ENCODE results near the gene RBM23. TPM values are rescaled to one million over a fixed set of nuclear protein-coding genes. Genes with fewer than 3 reads are reported as not detected.
"Not testable (repeated sequence)": the region's sequence is repeated elsewhere in the genome, so short reads cannot be mapped to it uniquely, and the experiment has no call there.

The RBM23 gene
- total RNA-seq, 4 donors from 2014 or later: 64.5 to 104 (median 93.0) TPM

DNA sequence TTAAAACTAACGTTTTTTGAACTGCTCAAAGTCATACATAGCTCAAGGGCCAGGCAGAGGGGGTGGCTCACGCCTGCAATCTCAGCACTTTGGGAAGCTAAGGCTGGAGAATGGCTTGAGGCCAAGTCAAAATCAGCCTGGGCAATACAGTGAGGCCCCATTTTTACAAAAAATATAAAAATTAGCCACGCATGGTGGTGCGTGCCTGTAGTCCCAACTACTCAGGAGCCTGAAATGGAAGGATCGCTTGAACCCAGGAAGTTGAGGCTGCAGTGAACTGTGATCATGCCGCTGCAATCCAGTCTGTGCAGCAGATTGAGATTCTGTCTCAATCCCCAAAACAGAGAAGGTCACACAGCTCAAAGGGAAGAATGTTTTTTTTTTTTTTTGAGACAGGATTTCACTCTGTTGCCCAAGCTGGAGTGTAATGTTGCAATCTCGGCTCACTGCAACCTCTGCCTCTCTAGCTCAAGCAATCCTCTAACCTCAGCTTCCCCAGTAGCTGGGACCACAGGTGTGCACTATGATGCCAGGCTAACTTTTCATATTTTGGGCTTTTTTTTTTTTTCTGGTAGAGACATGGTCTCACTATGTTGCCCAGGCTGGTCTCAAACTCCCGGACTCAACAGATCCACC lies 2.9 kb downstream of the RBM23 start:
- Histone ChIP-seq H3K4me3 (no peak overlapping the region), H3K9me3 (no peaks in the 10 kb centered on the region), H3K27ac (no peak overlapping the region), H3K27me3 (no peaks in the 10 kb centered on the region), H3K4me1 (peaks cover 35% of the 10 kb centered on the region), H3K36me3 (peaks cover 14% of the 10 kb centered on the region)
- TF ChIP-seq POLR2A (IDR thresholded peaks at IDR 0.05): no peak
- TF ChIP-seq POLR2AphosphoS5 (IDR thresholded peaks at IDR 0.05): peak in 1 of 3 donors; percentile 40
- no peak for TF ChIP-seq EP300 (IDR thresholded peaks at IDR 0.05)
- no peak for DNase-seq (ENCODE audit: low spot score in 2 of 2)
- WGBS: 83% methylated on average over 8 of the region's 8 CpGs

DNA sequence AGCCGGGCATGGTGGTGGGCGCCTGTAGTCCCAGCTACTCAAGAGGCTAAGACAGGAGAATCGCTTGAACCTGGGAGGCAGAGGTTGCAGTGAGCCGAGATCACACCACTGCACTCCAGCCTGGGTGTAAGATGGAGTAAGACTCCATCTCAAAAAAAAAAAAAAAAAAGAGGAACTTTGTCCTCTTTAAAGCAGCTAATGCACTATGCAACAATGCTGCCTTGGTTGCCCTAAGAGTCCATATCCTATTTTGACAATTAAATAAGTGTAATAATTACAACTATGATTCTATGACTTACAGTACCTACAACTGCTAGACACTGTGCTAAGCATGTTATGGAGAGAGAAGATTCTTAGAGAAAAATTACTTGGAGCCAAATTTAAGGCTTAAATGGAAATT lies 4.1 kb downstream of the RBM23 start:
- 97% methylated on average over 4 of the region's 4 CpGs for WGBS
- DNase-seq (ENCODE audit: low spot score in 2 of 2); H3K4me3 ChIP-seq; H3K27me3 ChIP-seq; H3K9me3 ChIP-seq; H3K27ac ChIP-seq: not testable (repeated sequence)
- Histone ChIP-seq H3K4me1 (peaks cover 31% of the 10 kb centered on the region), H3K36me3 (peaks cover 13% of the 10 kb centered on the region)

DNA sequence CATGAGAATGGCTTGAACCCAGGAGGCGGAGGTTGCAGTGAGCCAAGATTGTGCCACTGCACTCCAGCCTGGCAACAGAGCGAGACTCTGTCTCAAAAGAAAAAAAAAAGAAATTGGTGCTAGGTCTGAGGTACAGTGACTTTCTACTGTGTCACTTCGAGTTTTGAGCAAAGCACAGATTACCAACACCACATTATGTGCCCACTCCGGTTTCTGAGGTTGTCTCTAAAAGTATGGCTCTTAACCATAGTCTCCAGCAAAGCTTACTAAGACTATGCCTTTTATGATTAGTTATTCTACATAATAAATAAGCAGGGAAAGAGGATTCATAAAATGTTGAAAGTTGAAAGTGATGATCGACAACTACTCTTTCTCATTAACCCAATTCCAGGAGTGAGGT lies 8.0 kb downstream of the RBM23 start:
- H3K36me3 ChIP-seq: peaks cover 51% of the 10 kb centered on the region
- H3K9me3 ChIP-seq: no peaks in the 10 kb centered on the region
- DNase-seq (ENCODE audit: low spot score in 2 of 2): no peak
- H3K27me3 ChIP-seq: no peaks in the 10 kb centered on the region
- H3K4me3 ChIP-seq: no peak overlapping the region
- no peak overlapping the region for H3K27ac ChIP-seq
- peaks cover 5% of the 10 kb centered on the region for H3K4me1 ChIP-seq
- TF ChIP-seq, protein P1, sequence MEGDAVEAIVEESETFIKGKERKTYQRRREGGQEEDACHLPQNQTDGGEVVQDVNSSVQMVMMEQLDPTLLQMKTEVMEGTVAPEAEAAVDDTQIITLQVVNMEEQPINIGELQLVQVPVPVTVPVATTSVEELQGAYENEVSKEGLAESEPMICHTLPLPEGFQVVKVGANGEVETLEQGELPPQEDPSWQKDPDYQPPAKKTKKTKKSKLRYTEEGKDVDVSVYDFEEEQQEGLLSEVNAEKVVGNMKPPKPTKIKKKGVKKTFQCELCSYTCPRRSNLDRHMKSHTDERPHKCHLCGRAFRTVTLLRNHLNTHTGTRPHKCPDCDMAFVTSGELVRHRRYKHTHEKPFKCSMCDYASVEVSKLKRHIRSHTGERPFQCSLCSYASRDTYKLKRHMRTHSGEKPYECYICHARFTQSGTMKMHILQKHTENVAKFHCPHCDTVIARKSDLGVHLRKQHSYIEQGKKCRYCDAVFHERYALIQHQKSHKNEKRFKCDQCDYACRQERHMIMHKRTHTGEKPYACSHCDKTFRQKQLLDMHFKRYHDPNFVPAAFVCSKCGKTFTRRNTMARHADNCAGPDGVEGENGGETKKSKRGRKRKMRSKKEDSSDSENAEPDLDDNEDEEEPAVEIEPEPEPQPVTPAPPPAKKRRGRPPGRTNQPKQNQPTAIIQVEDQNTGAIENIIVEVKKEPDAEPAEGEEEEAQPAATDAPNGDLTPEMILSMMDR (IDR thresholded peaks at IDR 0.05): no peak
- TF ChIP-seq POLR2AphosphoS5 (IDR thresholded peaks at IDR 0.05) (no peak), EP300 (IDR thresholded peaks at IDR 0.05) (no peak), POLR2A (IDR thresholded peaks at IDR 0.05) (no peak)
- WGBS: 91% methylated on average over 5 of the region's 5 CpGs

DNA sequence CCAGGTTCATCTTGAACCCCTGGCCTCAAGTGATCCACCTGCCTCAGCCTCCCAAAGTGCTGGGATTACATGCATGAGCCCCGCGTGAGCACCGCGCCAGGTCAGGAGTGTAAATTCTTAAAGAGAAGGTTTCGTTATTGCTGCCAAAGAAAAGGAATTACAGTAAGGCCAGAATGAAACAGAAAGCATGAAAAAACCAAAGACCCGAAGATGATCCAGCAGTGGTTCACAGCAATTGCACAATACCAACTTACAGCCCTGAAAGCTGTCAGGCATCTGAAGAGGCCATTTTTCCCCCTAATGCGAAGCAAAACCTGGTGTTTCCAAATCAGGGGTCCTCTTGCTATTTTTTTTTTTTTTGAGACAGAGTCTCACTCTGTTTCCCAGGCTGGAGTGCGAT lies 10.3 kb downstream of the RBM23 start:
- 87% methylated on average over 8 of the region's 8 CpGs for WGBS
- peaks cover 5% of the 10 kb centered on the region for H3K4me1 ChIP-seq
- TF ChIP-seq EP300 (IDR thresholded peaks at IDR 0.05): no peak
- TF ChIP-seq, protein P1 (IDR thresholded peaks at IDR 0.05): no peak
- no peak for TF ChIP-seq POLR2A (IDR thresholded peaks at IDR 0.05)
- H3K9me3 ChIP-seq: no peaks in the 10 kb centered on the region
- H3K4me3 ChIP-seq: no peak overlapping the region
- no peaks in the 10 kb centered on the region for H3K27me3 ChIP-seq
- H3K27ac ChIP-seq: no peak overlapping the region
- peaks cover 75% of the 10 kb centered on the region for H3K36me3 ChIP-seq
- DNase-seq (ENCODE audit: low spot score in 2 of 2): no peak

DNA sequence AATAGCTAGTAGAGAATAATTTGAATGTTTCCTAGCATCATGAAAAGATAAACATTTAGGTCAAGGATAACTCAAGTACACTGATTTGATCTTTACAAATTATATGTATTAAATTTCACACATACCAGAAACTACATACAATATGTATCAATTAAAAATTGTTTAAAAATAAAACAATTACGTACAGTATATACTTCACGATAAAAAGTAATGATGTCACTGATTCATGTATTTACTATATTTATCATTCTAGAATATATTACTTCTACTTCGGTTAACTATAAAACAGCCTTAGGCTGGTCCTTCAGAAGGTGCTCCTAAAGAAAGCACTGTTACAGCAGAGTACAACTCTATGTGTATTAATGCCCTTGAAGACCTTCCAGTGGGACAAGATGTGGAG lies 11.5 kb downstream of the RBM23 start:
- Histone ChIP-seq H3K27ac (no peak overlapping the region), H3K4me1 (peaks cover 7% of the 10 kb centered on the region), H3K9me3 (no peaks in the 10 kb centered on the region), H3K4me3 (no peak overlapping the region), H3K27me3 (no peaks in the 10 kb centered on the region), H3K36me3 (peaks cover 84% of the 10 kb centered on the region)
- WGBS: 86% methylated on average over 3 of the region's 3 CpGs
- no peak for DNase-seq (ENCODE audit: low spot score in 2 of 2)
- no peak for TF ChIP-seq EP300 (IDR thresholded peaks at IDR 0.05)
- TF ChIP-seq POLR2A (IDR thresholded peaks at IDR 0.05): no peak
- TF ChIP-seq, protein P1 (IDR thresholded peaks at IDR 0.05): no peak
- TF ChIP-seq POLR2AphosphoS5 (IDR thresholded peaks at IDR 0.05): no peak

DNA sequence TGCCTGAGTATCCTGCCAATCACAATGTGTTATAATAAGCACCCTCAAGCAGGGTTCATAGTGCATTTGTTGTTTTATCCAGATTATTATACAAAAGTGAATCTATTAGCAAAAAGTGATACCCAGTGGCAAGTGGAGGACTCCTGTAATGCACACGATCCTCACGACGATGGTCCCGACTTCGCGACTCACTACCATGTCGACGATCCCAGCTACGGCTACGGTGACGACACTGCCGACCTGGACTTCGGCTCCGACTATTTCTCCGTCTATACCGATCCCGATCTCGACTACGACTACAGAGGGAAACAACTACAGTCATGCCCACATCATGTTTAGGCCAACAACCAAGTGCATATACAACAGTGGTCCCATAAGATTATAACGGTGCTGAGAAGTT lies 12.9 kb downstream of the RBM23 start:
- 95% methylated on average over 20 of the region's 20 CpGs for WGBS
- Histone ChIP-seq H3K27ac (no peak overlapping the region), H3K36me3 (peaks cover 92% of the 10 kb centered on the region), H3K27me3 (no peaks in the 10 kb centered on the region), H3K4me1 (peaks cover 7% of the 10 kb centered on the region), H3K4me3 (no peak overlapping the region), H3K9me3 (no peaks in the 10 kb centered on the region)
- DNase-seq (ENCODE audit: low spot score in 2 of 2): no peak
- TF ChIP-seq POLR2A (IDR thresholded peaks at IDR 0.05) (no peak), POLR2AphosphoS5 (IDR thresholded peaks at IDR 0.05) (no peak), EP300 (IDR thresholded peaks at IDR 0.05) (no peak)
- TF ChIP-seq, protein P1 (IDR thresholded peaks at IDR 0.05): no peak
